HG03045 (cell line): ENCODE measurements around the gene ANKRD12.
"Not testable (repeated sequence)": the region's sequence is repeated elsewhere in the genome, so short reads cannot be mapped to it uniquely, and the experiment has no call there.

ENCODE experiments used
- ATAC-seq: cut with Tn5 transposase; IDR thresholded peaks from one replicate; pipeline ENCODE4 v1.9.1; 2021; ENCODE audit warnings: mild to moderate bottlenecking, moderate library complexity; ENCODE audit not compliant: unreplicated experiment

Gene ANKRD12

DNA sequence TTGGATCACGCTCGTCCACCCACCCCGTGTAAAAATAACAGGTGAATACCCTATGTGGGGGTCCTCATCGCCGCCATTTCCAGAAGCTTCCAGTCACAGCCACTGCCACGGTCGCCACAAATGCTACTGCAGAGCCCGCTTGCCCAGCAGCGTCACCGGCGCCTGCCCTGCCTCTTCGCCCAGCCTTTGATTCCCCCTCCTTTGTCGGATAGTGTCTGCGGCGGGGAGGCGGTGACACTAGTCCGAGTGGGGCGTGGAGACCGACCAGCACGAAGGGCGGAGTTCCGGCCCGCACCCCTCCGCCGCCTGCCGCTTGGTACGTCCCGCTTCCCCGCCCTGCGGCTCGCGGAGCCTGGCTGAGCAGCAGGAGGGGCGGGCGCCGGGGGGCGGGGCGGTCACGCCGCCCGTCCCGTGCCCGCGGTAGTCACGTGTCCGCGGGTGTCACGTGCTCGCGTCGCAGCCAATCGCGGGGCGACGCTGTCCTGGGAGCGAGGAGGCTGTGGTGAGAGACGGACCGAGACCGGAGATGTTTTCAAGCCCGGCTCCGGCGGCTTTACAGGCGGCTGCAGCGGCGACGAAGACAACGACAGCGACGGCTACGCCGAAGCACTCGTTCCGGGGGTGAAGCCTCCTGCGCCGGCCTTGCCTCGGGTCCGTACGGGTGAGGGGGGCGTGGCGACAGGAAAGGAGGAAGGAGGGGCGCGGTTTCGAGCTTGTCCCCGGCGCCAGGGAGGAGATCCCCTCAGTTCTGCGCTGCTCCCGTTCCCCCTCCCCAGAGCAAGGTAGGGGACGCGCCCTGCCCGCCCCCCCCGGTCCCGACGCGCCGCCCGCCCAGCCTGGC lies at the start of gene ANKRD12:
Gene ANKRD12 (plus strand): TSS at position 467 of the 841 bp plus-strand sequence. CDS start 45,652 bp downstream, outside the sequence.
- ATAC-seq = peak; percentile 76

DNA sequence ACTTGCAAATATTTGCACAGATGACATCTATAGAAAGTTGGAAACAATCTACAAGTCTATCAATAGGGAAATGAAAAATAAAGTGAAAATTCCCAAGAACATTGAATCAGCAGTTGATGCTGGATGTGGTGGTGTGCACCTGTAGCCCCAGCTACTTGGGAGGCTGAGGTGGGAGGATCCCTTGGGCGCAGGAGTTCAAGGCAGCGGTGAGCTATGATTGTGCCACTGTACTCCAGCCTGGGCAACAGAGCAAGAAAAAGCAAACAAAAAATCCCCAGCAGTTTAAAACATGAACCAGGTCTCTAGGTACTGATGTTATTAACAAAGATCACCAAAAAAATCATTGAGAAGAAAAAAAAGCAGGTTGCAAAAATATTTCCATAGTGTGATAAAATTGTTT lies 49.4 kb upstream of the ANKRD12 start:
- no peak for ATAC-seq

DNA sequence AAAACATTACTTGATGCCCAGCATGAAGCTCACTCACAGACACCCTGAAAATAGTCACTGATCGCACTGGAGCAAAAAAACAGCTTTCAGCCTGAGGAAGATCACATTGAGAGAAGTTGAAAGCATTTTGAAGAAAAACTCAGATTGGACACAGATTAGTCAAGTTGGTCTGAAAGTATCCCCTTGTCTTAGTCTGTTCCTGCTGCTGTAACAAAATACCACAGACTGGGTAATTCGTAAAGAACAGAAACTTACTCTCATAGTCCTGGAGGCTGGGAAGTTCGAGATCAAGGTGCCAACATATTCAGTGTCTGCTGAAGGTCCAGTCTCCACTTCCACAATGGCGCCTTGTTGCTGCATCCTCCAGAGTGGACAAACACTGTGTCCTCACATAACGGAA lies 48.3 kb upstream of the ANKRD12 start:
- ATAC-seq = no peak

DNA sequence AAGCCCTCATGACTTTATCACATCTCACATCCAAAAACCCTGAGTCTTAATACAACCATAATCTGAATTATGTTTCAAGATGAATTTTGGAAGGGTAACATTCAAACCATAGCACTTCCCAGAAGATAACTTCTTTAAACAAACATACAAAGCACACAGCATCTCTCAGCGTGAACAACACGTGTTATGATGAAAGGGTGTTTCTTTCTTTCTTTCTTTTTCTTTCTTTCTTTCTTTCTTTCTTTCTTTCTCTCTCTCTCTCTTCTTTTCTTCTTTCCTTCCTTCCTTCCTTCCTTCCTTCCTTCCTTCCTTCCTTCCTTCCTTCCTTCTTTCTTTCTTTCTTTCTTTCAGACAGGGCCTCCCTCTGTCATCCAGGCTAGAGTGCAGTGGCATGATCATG lies 47.9 kb upstream of the ANKRD12 start:
- ATAC-seq = not testable (repeated sequence)

DNA sequence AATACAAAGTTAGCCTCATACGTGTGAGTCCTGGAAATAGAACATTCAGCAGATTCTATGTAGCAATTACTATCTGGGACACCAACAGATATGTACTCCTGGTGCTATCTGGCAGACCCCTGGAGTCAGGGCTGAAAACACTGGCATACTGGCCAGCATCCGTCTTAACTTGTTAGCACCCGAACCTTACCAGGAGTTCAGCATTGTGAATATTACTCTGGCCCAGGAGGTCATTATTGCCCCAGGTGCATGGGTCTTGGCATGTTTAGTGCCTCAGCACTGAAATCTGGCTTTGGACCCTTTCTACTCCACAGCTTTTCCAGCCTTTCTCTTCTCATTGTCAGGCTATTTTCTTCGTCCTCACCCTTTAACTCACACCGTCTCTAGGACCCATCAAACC lies 46.0 kb upstream of the ANKRD12 start:
- ATAC-seq = no peak

DNA sequence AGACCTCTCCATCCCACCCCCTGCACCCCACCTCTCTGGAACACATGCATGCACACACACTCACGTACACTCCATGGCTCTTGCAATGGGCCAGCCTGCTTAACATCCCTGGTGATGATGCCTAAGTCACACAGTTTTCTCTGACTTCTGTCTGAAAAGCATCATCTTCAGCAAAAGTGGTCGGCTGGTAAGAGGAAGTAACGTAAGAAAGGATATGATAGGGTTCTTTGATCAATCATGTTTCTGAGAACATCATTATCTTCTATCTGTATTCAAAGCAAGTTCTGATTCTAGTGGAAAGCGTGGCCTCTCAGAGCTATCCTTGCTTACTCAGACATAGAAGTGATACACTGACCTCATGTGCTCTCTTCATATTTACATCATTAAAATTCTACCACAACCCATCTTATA lies 45.5 kb upstream of the ANKRD12 start:
- ATAC-seq = no peak

DNA sequence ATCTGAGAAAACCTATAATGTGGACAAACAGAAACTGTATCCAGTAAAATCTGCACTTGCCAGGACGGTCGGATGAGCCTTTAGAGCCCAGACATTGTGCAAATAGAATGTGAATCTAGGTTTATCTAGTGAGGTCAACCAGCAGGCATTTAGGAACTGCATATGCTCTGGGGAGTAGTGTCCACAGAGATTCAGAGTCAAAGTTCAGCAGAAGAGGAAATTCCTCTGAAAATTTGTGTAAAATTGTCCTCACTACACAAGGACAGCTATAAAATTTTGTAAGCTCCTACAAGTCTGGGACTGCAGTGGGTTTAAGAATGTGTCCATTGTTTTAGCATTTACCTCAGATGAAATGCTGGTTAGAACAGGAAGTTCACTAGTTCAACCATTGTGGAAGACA lies 43.9 kb upstream of the ANKRD12 start:
- ATAC-seq = no peak

DNA sequence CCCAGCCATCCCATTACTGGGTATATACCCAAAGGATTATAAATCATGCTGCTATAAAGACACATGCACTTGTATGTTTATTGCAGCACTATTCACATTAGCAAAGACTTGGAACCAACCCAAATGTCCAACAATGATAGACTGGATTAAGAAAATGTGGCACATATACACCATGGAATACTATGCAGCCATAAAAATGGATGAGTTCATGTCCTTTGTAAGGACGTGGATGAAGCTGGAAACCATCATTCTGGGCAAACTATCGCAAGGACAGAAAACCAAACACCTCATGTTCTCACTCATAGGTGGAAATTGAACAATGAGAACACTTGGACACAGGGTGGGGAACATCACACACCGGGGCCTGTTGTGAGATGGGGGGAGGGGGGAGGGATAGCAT lies 43.5 kb upstream of the ANKRD12 start:
- not testable (repeated sequence) for ATAC-seq

DNA sequence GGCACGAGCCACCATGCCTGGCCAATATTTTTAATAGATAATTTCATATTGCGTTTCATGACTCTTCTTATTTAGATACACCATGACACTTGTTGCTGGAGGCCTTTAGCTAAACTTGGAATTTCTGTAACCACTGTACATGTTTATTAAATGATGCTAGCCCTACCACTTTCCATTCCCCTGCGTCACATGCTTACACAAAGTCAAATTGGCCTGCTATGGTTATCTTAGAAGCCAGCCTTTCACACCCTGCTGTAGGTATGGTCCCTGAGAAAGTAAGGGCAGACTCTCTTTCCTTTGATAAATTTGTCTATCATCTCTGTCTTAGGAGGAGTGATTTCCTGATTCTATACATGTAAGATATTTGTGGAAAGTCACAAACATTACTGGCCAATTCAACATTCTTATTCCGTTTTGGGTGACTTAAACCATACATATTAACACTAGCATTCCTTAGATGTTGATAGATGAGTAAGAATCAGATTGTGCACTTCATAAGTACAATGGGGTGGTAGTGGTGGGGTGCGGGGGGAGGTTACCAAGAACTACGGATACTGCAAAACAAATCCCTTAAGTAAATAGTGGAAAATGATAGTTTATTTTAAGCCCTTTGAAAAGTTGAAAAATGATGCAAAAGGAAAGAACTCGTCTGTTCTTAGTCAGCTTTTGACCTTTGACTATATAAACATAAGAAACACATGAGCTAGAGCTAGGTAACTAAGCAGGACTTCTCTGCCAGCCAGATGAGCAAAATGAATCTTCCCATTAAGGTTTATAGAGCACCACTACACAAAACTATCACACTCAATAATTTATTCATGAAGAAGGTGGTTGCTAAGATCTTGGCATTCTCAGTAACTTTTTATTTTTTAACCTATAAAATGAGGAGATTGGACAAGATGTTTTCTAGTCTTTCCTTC lies 42.0 kb upstream of the ANKRD12 start:
- ATAC-seq = no peak

DNA sequence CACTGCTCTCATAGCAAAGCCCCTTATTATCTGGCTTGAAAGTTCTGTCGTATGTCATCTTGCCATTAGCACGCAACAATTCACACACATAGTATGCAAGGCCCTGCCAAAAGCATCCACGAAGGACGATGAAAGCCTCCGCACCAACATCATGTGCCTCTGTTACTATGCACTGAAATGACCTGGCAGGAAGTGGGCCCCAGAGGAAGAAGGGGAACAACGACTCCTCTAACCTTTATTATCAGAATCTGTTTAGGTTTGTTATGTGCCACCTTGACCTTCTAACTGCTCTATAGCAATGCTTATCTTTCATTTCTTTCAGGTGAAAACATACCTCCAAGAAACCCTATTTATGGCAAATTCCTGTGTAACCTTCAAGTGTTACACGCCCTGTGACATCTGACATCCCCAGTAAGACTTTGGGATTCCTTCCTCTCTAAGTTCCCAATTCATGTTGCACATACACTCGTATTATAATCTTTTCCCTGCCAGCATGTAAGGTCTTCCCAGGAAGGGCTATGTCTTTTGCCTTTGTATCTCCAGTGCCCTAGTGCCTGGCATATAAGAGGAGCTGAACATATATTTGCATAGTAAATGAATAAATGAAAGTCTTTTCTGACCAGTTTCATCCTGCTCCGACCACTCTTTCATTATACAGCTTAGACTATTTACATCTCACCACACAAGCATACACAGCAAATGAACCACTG lies 41.1 kb upstream of the ANKRD12 start:
- peak; percentile 83 for ATAC-seq

DNA sequence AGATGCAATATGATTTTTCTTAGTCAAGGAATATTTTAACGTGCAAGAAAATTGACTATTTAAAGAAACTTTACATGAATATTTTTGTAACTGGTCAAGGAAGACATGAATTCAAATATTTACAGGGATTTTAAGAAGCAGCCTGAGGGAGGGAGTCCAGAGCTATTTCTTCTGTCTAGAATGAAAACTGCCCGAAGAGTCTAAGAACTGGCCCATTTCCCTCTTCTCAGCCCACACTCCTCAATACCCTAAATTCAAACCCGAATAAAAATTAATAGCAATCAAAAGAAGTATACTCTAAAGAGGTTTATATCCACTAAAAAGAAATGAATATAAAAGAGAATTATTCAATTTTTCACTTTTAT lies 40.6 kb upstream of the ANKRD12 start:
- no peak for ATAC-seq

DNA sequence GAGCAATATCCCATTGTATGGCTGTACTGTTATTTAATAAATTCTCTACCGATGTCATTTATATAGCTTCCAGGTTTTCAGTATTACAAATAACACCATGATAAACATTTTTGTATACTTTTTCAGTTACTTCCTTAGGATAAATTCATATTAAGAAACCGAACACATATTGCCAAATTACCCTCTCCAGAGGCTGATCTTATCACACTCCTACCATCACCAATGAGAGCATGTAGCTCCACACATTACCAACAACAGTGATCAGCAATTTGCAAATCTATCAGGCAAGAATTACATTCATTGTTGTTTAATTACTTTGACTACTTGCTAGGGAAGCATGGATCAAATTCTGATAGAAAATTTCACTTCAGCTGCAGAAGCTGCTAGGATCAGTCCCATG lies 39.9 kb upstream of the ANKRD12 start:
- ATAC-seq = no peak

DNA sequence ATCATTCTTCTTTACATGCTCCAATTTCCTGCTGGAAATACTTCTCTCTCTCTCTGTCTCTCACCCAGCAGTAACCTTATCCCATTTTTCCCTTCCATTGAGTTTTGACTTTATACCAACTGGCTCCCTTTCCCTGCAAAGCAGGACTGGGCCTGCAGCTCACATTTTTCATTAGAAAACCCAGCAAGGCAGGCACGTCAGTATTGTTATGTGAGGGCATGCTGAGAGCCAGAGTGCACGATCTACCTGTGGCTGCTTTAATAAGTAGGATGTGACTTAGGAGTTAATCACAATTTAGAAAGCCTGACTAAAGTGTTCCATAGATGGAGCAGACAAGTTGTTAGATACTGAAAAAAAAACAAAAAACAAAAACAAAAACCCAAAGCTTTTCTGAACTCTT lies 39.2 kb upstream of the ANKRD12 start:
- no peak for ATAC-seq

DNA sequence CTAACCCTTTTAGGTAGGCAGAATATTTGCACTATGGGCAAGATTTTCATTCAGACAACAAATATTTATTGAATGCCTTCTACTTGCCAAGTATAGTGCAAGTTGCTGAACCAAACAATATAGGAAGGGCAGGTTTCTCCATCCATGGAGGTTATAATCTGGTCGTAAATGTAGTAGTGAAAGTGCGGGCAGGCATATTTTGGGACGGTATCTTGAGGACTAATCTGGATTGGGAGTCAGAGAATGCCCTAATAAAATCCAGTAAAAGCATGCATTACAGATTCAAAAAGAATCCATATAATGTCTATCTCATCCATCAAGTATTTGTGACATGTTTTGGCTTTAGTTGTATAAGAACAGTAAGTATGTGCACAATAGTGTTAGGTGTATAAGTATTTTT lies 35.8 kb upstream of the ANKRD12 start:
- ATAC-seq = no peak

DNA sequence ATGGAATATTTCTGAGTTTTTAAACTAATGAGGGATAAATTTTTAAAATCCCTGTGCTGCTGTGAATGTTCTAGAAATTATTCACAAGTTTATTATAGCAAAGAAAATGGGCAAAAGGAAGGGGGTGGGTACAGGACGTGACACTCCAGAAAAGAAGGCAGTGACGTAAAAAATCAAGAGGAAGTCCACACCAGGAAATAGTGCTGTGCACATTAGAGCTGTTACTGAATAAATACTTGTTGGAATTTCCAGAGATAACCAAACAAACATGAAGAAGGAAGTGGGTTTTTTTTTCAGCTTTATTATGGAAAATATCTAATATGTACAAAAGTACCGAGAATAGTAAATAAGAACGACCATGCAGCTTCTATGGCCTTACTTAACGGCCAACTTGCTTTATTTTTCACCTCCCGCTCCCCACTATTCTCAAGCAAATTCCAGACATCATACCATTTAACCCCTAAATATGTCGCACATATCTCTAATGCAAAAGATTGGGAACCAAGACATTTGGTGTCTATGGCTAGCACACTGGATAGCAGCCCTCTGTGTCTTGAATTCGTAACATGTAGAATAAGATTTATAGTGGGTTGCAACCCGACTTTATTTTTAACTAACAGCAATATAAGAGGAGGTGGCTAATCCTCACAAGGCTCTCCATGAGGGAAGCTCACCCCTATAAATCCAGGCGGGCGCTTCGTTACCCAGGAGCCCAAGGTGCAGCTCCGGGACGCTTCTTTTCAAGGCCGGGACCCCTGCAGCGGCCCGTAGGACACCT lies 34.7 kb upstream of the ANKRD12 start:
- peak; percentile 2 for ATAC-seq

DNA sequence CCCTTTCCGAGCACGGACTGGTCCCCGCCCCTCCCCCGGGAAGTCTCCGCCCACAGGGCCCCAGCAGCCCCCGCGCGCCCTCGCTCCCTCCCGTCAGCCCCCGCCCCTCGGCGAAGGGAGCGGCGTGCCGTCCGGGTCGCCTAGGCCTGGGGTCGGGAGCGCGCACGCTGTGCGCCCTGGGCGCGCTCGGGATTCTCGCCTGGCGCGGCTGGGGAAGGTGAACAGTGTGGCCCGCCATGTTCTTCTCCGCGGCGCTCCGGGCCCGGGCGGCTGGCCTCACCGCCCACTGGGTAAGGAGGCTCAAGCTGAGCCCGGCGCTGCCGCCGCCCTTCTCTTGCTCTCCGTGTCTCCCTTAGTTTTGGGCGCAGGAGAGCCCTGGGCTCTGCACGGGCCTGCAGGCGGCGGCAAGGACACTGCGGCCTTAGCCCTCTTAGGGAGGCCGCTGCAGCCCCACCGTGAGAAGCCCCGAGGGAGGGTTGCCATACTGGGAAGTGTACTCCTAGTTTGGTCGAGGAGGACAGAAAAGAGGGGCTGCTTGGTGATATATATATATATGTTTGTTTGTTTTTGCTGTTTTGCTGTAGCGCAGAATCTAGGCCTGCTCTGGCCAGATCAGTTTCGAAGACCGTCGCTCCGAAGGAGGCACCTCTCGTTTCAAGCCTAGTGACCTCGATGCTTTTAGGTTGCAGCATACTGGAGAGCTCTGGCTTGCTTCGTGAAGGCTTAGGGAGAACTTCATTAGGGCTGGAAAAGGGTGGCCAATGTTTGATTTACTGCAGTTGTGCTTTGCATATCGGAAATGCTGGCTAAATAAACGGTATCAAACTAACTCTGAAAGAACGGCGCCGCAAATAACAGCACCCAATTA lies 33.8 kb upstream of the ANKRD12 start, which contains the start of gene NDUFV2:
Gene NDUFV2 (plus strand): TSS at position 192 of the 868 bp plus-strand sequence. CDS start 45 bp downstream, at position 237.
- ATAC-seq = peak; percentile 94

DNA sequence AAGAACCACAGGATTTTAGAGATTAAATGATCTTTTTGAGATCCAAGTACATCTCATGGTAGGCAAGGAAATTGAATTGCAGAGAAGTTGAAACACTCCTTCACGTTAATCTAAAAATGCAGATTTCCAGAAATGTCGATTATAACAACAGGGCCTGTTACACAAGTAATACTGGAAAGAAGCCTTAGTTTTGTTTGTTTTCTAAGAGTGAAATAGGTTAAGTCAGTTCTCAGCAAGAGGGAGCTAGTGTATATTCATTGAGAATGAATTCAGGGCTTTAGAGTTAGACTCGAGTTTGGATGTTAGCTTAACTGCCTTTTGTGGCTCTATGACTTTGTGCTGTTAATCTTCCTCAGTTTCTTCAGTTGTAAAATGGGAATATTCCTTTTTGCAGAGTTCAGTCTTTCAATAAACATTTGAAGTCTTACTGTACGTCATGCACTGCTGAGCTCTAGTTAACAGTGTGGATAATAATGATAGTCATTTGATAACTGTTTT lies 33.2 kb upstream of the ANKRD12 start:
- ATAC-seq = no peak

DNA sequence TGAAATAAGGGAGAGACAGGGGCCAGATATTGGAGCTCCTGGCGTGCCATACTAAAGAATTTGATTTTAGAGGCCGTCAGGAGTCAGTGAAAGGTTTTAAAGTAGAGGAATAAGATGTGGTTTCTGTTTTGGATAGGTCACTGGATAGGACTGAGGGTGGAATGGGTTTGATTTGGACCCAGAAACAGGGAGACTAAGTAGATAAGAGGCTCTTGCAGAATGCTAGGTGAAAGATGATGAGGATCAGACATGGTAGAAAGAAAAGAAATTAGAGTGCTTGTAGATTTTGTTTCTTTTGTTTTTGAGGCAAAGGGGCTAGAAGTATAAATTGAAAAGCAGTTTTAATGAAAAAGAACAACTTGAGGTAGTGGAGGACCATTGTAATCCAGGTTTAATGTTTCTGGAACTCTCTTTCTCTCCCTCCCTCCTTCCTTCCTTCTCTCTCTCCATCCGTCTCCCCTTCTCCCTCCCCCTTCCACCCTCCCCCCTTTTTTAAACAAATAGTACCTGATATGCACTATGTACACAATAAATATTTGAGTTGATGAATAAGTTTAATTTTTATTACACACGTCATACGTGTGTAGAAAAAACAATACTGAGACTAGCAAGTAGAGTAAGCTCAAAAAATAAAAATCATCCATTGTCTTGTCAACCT lies 32.2 kb upstream of the ANKRD12 start:
- no peak for ATAC-seq

DNA sequence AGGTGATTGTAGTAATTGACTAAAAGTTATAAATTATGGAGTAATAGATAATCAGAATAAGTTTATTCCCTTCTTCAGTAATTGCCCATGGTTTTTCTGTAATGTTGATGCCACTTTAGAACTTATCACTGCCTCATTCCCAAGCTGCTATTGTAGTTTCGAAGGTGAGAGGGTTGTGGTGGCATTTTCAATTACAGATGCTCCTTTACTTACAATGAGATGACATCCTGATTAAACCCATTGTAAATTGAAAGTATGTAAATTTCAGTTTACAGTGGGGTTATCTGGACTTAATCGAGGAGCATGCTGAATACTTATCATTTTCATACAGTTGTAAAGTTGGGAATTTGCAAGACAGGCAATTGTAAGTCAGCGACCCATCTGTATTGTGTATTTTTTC lies 31.2 kb upstream of the ANKRD12 start:
- ATAC-seq = no peak
